Measurements from ENCODE around the gene TMEM117.

Gene TMEM117

DNA sequence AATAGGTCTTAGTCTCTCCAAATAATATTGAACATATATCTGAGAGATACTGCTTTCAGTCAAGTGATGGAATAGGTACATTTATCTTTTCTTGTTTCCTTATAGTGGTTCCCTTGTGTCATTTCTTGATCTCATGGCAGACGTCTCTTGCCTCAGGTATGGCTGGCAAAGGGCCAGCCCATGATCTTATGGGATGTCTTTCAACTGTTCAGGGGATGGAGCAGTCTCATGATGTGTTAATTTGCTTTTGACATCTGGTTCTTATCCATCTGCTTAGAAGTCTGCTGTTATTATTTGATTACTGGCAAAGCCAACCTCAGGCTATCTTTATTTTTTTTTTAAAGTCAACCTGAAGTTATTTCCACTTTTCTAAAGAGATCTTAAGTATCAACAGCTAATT, 262.9 kb downstream of the TMEM117 start:
- no peak for TF ChIP-seq TCF4 (CRISPR knock-in tag; IDR thresholded peaks at IDR 0.05; ENCODE audit: borderline replicate concordance)
- no peak for TF ChIP-seq PPARA (CRISPR knock-in tag; IDR thresholded peaks at IDR 0.05; ENCODE audit: borderline replicate concordance)
- TF ChIP-seq CSDC2 (CRISPR knock-in tag; IDR thresholded peaks at IDR 0.05): no peak
- TF ChIP-seq GLIS3 (CRISPR knock-in tag; IDR thresholded peaks at IDR 0.05): no peak
- TF ChIP-seq, protein P1, sequence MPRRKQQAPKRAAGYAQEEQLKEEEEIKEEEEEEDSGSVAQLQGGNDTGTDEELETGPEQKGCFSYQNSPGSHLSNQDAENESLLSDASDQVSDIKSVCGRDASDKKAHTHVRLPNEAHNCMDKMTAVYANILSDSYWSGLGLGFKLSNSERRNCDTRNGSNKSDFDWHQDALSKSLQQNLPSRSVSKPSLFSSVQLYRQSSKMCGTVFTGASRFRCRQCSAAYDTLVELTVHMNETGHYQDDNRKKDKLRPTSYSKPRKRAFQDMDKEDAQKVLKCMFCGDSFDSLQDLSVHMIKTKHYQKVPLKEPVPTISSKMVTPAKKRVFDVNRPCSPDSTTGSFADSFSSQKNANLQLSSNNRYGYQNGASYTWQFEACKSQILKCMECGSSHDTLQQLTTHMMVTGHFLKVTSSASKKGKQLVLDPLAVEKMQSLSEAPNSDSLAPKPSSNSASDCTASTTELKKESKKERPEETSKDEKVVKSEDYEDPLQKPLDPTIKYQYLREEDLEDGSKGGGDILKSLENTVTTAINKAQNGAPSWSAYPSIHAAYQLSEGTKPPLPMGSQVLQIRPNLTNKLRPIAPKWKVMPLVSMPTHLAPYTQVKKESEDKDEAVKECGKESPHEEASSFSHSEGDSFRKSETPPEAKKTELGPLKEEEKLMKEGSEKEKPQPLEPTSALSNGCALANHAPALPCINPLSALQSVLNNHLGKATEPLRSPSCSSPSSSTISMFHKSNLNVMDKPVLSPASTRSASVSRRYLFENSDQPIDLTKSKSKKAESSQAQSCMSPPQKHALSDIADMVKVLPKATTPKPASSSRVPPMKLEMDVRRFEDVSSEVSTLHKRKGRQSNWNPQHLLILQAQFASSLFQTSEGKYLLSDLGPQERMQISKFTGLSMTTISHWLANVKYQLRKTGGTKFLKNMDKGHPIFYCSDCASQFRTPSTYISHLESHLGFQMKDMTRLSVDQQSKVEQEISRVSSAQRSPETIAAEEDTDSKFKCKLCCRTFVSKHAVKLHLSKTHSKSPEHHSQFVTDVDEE (CRISPR knock-in tag; IDR thresholded peaks at IDR 0.05): peak; percentile 28; the same call in 1 of the 2 replicates
- no peak for TF ChIP-seq RARB (CRISPR knock-in tag; IDR thresholded peaks at IDR 0.05)
- TF ChIP-seq ISL1 (CRISPR knock-in tag; IDR thresholded peaks at IDR 0.05): no peak
- ATAC-seq: no peak

DNA sequence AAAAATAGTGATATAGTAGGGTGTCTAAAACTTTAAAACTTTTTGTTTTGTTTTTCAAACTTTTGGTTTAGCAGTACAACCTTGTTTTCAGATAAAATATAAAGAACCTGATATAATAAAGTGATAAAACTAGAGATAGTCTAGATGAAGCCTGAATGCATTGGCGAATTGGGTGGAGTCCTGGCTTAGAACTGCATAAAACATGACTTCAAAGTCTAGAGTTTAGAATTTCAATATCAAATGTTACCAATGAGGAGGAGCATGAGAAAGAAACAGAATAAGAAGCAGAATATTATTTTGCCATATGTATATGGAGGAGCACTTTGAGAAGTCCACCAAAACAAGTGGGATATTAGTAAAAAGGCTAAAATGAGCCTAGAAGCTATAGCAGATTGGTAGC, 263.6 kb downstream of the TMEM117 start:
- ATAC-seq: no peak

DNA sequence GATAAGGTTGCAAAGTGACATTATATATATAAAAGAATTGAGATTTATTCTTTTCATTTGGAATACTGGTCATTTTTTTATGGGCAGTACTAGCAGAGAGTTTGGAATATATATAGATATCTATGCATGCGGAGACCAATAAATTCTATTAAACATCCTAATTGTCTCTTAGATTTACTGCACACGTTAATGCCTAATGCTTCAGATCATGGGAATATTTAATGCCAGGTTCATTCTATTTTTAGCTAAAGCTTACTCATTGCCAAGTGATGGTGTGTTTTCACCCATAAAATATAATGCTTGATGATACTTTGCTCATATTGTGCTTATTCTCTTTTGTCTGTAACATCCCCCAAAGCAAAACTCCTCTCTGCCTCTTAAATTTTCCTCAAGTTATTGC, 264.4 kb downstream of the TMEM117 start:
- TF ChIP-seq, protein P1 (CRISPR knock-in tag; IDR thresholded peaks at IDR 0.05): no peak
- TF ChIP-seq, protein P2, sequence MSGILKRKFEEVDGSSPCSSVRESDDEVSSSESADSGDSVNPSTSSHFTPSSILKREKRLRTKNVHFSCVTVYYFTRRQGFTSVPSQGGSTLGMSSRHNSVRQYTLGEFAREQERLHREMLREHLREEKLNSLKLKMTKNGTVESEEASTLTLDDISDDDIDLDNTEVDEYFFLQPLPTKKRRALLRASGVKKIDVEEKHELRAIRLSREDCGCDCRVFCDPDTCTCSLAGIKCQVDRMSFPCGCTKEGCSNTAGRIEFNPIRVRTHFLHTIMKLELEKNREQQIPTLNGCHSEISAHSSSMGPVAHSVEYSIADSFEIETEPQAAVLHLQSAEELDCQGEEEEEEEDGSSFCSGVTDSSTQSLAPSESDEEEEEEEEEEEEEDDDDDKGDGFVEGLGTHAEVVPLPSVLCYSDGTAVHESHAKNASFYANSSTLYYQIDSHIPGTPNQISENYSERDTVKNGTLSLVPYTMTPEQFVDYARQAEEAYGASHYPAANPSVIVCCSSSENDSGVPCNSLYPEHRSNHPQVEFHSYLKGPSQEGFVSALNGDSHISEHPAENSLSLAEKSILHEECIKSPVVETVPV (CRISPR knock-in tag; IDR thresholded peaks at IDR 0.05): no peak
- no peak for ATAC-seq

More for the DNA sequence above, 263.6 kb downstream of the TMEM117 start:
- TF ChIP-seq, protein P3, sequence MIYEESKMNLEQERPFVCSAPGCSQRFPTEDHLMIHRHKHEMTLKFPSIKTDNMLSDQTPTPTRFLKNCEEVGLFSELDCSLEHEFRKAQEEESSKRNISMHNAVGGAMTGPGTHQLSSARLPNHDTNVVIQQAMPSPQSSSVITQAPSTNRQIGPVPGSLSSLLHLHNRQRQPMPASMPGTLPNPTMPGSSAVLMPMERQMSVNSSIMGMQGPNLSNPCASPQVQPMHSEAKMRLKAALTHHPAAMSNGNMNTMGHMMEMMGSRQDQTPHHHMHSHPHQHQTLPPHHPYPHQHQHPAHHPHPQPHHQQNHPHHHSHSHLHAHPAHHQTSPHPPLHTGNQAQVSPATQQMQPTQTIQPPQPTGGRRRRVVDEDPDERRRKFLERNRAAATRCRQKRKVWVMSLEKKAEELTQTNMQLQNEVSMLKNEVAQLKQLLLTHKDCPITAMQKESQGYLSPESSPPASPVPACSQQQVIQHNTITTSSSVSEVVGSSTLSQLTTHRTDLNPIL (CRISPR knock-in tag; IDR thresholded peaks at IDR 0.05; ENCODE audit: low read depth): no peak
- TF ChIP-seq SNAI2 (CRISPR knock-in tag; IDR thresholded peaks at IDR 0.05): no peak
- no peak for TF ChIP-seq ZNF70 (CRISPR knock-in tag; IDR thresholded peaks at IDR 0.05)
- no peak for TF ChIP-seq TCF4 (CRISPR knock-in tag; IDR thresholded peaks at IDR 0.05; ENCODE audit: borderline replicate concordance)
- TF ChIP-seq ZC3H10 (CRISPR knock-in tag; IDR thresholded peaks at IDR 0.05): no peak
- TF ChIP-seq, protein P4, sequence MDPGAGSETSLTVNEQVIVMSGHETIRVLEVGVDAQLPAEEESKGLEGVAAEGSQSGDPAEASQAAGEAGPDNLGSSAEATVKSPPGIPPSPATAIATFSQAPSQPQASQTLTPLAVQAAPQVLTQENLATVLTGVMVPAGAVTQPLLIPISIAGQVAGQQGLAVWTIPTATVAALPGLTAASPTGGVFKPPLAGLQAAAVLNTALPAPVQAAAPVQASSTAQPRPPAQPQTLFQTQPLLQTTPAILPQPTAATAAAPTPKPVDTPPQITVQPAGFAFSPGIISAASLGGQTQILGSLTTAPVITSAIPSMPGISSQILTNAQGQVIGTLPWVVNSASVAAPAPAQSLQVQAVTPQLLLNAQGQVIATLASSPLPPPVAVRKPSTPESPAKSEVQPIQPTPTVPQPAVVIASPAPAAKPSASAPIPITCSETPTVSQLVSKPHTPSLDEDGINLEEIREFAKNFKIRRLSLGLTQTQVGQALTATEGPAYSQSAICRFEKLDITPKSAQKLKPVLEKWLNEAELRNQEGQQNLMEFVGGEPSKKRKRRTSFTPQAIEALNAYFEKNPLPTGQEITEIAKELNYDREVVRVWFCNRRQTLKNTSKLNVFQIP (CRISPR knock-in tag; IDR thresholded peaks at IDR 0.05; ENCODE audit: borderline replicate concordance, low read depth): no peak
- no peak for TF ChIP-seq ISL1 (CRISPR knock-in tag; IDR thresholded peaks at IDR 0.05)

DNA sequence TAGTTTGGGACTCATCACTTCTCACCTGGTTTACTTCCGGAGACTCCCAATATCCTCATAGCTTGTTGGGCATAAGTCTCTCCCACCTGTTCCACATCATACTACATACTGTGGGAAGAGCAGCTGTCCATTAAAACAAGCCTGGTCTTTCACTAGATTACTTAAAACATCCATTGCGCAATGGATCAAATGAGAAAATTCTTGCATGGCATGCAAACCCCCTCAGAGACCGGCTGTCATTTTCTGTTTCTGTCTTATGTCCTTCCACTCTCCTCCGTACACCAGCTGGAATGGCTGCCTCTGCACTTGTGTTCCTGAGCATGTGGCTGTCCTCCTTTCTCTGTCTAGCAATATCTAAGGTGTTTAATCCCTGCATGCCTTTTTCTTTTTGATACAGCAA, 265.6 kb downstream of the TMEM117 start:
- ATAC-seq: no peak

DNA sequence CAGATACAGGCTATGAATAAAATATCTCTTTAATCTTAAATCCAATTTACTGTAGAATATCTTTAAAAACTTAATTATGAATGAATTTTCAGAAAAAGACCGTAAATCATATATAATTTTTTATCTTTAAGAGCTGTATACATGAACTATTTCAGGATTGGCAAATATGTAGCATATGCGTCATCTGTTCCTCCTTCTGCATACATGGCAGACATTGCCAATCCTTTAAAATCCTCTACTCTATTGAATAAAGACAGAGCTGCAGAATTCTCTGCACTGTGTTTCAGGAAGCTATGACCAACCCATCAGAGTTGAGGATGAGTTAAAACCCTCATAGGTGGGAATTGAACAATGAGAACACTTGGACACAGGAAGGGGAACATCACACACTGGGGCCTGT, 279.0 kb downstream of the TMEM117 start:
- ATAC-seq: no peak
- TF ChIP-seq PPARA (CRISPR knock-in tag; IDR thresholded peaks at IDR 0.05; ENCODE audit: borderline replicate concordance): no peak
- TF ChIP-seq TOX (CRISPR knock-in tag; IDR thresholded peaks at IDR 0.05; ENCODE audit: borderline replicate concordance): no peak
- no peak for TF ChIP-seq ESRRG (CRISPR knock-in tag; IDR thresholded peaks at IDR 0.05)
- no peak for TF ChIP-seq OSR1 (CRISPR knock-in tag; IDR thresholded peaks at IDR 0.05)
- no peak for TF ChIP-seq BACH2 (CRISPR knock-in tag; IDR thresholded peaks at IDR 0.05; ENCODE audit: borderline replicate concordance)
- no peak for TF ChIP-seq ZNF70 (CRISPR knock-in tag; IDR thresholded peaks at IDR 0.05)
- no peak for TF ChIP-seq ZC3H10 (CRISPR knock-in tag; IDR thresholded peaks at IDR 0.05)
- TF ChIP-seq, protein P2 (CRISPR knock-in tag; IDR thresholded peaks at IDR 0.05): no peak
- TF ChIP-seq, protein P3 (CRISPR knock-in tag; IDR thresholded peaks at IDR 0.05; ENCODE audit: low read depth): no peak
- no peak for TF ChIP-seq ZFP3 (CRISPR knock-in tag; IDR thresholded peaks at IDR 0.05)
- TF ChIP-seq, protein P5, sequence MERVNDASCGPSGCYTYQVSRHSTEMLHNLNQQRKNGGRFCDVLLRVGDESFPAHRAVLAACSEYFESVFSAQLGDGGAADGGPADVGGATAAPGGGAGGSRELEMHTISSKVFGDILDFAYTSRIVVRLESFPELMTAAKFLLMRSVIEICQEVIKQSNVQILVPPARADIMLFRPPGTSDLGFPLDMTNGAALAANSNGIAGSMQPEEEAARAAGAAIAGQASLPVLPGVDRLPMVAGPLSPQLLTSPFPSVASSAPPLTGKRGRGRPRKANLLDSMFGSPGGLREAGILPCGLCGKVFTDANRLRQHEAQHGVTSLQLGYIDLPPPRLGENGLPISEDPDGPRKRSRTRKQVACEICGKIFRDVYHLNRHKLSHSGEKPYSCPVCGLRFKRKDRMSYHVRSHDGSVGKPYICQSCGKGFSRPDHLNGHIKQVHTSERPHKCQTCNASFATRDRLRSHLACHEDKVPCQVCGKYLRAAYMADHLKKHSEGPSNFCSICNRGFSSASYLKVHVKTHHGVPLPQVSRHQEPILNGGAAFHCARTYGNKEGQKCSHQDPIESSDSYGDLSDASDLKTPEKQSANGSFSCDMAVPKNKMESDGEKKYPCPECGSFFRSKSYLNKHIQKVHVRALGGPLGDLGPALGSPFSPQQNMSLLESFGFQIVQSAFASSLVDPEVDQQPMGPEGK (CRISPR knock-in tag; IDR thresholded peaks at IDR 0.05; ENCODE audit: borderline replicate concordance): no peak

More for the DNA sequence above, 265.6 kb downstream of the TMEM117 start:
- TF ChIP-seq RARB (CRISPR knock-in tag; IDR thresholded peaks at IDR 0.05): no peak
- no peak for TF ChIP-seq GLIS3 (CRISPR knock-in tag; IDR thresholded peaks at IDR 0.05)

All from SK-N-SH treated with all-trans-retinoic acid at 6 μM for 48 hours (cell line).